Sigmoid colon (tissue), 4 donors: Measurements from ENCODE around the gene WNT16.

Source experiments
- EP300 ChIP-seq, 4 donors: sonication (generic); formaldehyde crosslinking; IDR thresholded peaks; one replicate each; pipeline ENCODE4 v1.6.1; 2017; ENCODE audit warnings: antibody characterized with exemption in 4 of 4
- POLR2A ChIP-seq, 2 donors: fragments of 450-650 bp; IDR thresholded peaks; one replicate each; pipeline ENCODE4 v1.6.1; 2016; ENCODE audit warnings: antibody characterized with exemption in 2 of 2, mild to moderate bottlenecking in 2 of 2, moderate library complexity in 2 of 2
- POLR2AphosphoS5 ChIP-seq, 4 donors: sonication (generic); formaldehyde crosslinking; IDR thresholded peaks; one replicate each; pipeline ENCODE4 v1.6.1; 2017; ENCODE audit warnings: antibody characterized with exemption in 4 of 4
- TF ChIP-seq, protein P1 (sequence below), 4 experiments: fragments of 450-650 bp in 3 of 4; fragments of 200-600 bp in 1 of 4; IDR thresholded peaks; one replicate each; pipeline ENCODE4 v1.5.1; 2016 to 2019; ENCODE audit warnings: antibody characterized with exemption in 4 of 4, mild to moderate bottlenecking in 3 of 4, moderate library complexity in 2 of 4

DNA sequence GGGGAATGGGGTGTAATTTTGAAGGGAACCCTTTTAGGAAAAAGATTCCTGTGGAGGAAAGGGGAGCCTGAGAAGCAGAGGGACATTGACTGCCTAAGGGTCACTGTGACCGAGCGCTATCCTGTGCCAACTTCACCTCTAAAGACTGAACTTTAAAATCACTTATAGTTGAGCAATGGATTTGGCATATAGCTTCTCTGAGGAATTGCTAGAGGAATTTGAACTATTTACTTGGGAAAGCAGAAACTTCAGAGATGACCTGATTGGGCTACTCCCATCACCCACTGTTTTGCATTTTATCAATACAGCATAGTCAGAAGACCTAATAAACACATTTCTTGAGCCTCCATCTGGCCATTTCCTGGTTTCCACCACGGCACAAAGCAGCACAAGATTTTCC, 23.7 kb upstream of the WNT16 start:
- TF ChIP-seq, protein P1, sequence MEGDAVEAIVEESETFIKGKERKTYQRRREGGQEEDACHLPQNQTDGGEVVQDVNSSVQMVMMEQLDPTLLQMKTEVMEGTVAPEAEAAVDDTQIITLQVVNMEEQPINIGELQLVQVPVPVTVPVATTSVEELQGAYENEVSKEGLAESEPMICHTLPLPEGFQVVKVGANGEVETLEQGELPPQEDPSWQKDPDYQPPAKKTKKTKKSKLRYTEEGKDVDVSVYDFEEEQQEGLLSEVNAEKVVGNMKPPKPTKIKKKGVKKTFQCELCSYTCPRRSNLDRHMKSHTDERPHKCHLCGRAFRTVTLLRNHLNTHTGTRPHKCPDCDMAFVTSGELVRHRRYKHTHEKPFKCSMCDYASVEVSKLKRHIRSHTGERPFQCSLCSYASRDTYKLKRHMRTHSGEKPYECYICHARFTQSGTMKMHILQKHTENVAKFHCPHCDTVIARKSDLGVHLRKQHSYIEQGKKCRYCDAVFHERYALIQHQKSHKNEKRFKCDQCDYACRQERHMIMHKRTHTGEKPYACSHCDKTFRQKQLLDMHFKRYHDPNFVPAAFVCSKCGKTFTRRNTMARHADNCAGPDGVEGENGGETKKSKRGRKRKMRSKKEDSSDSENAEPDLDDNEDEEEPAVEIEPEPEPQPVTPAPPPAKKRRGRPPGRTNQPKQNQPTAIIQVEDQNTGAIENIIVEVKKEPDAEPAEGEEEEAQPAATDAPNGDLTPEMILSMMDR (IDR thresholded peaks at IDR 0.05): no peak
- TF ChIP-seq POLR2AphosphoS5 (IDR thresholded peaks at IDR 0.05) (no peak), EP300 (IDR thresholded peaks at IDR 0.05) (no peak), POLR2A (IDR thresholded peaks at IDR 0.05) (no peak)
